Body of pancreas (tissue), 4 donors: ENCODE data around the gene IL10.

Experiments used
- POLR2A ChIP-seq, 3 donors: fragments of 450-650 bp; IDR thresholded peaks; one replicate each; pipeline ENCODE4 v1.6.1; 2016; ENCODE audit warnings: antibody characterized with exemption in 3 of 3, mild to moderate bottlenecking in 2 of 3
- TF ChIP-seq, protein P1 (sequence below), 7 experiments: fragments of 450-650 bp in 4 of 7; fragments of 200-600 bp in 3 of 7; sonication (generic) in 3 of 7; IDR thresholded peaks; one replicate each; pipeline ENCODE4 v1.5.1; 2016 to 2019; ENCODE audit warnings: antibody characterized with exemption in 7 of 7

DNA sequence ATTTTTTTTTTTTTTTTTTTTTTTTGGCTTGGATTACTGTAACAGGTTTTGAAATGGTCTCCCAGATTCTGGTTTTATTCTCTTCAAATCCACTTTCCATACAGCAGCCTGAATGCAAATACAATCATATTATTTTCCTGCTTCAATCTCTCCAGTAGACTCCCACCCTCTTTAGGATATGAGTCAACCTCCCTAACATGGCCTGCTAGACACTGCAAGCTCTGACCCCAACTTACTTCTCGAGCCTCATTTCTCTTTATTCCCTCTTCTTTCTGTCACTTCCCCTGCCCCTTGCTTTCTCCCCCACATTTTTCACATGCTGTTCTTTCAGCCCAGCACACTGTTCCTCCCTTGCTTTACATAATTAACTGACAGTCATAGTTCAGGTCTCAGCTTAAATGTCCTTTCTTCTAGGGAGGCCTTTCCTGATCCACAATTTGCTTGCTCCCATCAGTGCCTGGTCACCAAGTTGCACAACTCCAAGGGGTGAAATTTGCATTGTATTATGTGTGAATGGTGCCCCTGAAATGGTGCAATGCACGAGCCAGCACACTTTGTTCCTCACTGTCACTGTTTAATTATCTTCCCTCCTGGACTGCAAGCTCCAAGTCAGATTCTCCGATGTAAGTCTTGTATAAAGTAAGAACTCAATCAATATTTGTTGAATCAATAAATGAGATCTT, 23.8 kb downstream of the IL10 start:
- TF ChIP-seq, protein P1, sequence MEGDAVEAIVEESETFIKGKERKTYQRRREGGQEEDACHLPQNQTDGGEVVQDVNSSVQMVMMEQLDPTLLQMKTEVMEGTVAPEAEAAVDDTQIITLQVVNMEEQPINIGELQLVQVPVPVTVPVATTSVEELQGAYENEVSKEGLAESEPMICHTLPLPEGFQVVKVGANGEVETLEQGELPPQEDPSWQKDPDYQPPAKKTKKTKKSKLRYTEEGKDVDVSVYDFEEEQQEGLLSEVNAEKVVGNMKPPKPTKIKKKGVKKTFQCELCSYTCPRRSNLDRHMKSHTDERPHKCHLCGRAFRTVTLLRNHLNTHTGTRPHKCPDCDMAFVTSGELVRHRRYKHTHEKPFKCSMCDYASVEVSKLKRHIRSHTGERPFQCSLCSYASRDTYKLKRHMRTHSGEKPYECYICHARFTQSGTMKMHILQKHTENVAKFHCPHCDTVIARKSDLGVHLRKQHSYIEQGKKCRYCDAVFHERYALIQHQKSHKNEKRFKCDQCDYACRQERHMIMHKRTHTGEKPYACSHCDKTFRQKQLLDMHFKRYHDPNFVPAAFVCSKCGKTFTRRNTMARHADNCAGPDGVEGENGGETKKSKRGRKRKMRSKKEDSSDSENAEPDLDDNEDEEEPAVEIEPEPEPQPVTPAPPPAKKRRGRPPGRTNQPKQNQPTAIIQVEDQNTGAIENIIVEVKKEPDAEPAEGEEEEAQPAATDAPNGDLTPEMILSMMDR (IDR thresholded peaks at IDR 0.05): no peak
- no peak for TF ChIP-seq POLR2A (IDR thresholded peaks at IDR 0.05)
